ENCODE results near the gene ASTL. TPM values are rescaled to one million over a fixed set of nuclear protein-coding genes. Genes with fewer than 3 reads are reported as not detected.

ASTL gene
- total and polyA plus RNA-seq, 2 experiments from 2014 or later: not detected

DNA sequence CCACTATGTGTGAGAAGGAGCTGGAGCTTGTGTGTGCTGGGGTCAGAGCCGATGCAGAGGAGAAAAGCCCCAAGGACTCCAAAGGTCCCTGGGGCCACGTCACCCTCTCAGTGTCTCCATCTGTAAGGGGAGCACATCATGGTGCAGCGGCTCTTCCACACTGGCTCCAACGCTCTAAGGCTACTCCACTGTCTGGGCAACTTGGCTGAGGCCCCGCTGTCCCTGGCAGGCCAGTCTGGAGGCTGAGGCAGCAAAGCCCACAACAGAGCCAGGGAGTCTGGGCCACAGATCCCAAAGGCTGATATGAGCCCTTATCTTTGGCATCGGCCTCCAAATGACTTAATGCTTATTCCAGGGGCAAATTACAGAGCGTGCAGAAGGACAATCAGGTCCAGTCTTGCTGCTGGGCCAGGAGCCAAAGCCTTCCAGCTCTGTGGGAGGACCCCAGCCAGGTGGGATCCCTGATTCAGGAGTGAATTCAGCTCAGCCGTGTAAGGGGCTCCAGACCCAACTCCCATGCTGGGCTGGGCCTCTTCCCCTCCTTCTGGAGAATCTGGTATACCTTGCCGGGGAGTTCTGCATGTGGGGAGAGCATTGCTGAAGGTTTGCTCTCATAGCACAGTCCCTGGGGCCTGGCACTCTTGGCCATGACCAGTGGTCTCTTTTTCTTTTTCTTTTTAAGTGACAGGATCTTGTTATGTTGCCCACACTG, 8.7 kb upstream of the ASTL start:
- Histone ChIP-seq H3K9me3 (ENCODE audit: low read depth) (no peaks in the 10 kb centered on the region), H3K4me1 (ENCODE audit: low read depth) (peaks cover 14% of the 10 kb centered on the region), H3K4me3 (no peak overlapping the region), H3K27me3 (peaks cover 21% of the 10 kb centered on the region), H3K36me3 (no peaks in the 10 kb centered on the region), H3K27ac (no peak overlapping the region)
- DNase-seq (ENCODE audit: low read depth in 1 of 2, low spot score in 1 of 2): no peak
- TF ChIP-seq, protein P1, sequence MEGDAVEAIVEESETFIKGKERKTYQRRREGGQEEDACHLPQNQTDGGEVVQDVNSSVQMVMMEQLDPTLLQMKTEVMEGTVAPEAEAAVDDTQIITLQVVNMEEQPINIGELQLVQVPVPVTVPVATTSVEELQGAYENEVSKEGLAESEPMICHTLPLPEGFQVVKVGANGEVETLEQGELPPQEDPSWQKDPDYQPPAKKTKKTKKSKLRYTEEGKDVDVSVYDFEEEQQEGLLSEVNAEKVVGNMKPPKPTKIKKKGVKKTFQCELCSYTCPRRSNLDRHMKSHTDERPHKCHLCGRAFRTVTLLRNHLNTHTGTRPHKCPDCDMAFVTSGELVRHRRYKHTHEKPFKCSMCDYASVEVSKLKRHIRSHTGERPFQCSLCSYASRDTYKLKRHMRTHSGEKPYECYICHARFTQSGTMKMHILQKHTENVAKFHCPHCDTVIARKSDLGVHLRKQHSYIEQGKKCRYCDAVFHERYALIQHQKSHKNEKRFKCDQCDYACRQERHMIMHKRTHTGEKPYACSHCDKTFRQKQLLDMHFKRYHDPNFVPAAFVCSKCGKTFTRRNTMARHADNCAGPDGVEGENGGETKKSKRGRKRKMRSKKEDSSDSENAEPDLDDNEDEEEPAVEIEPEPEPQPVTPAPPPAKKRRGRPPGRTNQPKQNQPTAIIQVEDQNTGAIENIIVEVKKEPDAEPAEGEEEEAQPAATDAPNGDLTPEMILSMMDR (IDR thresholded peaks at IDR 0.05; ENCODE audit: low read depth, low read length): no peak

DNA sequence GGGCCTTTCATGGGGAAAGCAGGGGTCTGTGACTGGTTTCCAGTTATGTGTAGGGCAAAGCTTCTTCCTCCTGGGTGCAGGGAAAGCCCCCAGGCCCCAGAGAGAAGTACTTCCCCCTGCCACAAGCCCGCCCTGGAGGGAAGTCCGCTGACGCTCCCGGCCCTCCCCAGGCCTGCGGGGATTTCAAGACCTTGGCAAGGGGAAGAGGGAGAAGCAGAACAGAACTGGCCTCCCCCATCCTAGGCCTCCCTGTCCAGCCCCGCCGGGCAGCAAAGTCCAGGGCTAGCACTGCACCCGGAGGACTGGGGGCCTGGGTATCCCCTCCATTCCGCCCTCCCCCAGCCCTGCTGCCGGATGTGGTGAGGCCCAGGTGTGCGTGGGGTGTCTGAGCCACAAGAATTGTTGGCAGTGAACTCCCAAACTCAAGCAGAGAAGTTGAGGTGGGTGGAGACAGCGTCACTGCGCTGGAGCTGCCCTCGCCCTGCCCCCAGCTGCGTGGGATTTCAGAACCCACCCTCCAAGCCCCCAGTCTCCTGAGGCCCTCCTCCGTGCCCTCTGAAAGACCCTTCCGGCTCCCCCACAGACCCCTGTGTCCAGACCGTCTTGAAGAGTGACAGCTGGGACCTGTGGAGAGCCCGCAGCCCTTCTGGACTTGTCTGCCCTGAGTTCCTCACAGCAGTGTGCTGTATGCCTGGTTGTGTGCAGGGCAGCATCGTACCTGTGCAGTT, 8.0 kb upstream of the ASTL start:
- TF ChIP-seq, protein P1 (IDR thresholded peaks at IDR 0.05; ENCODE audit: low read depth, low read length): no peak
- Histone ChIP-seq H3K9me3 (ENCODE audit: low read depth) (no peaks in the 10 kb centered on the region), H3K4me3 (no peak overlapping the region), H3K4me1 (ENCODE audit: low read depth) (peaks cover 14% of the 10 kb centered on the region), H3K36me3 (no peaks in the 10 kb centered on the region), H3K27ac (no peak overlapping the region), H3K27me3 (peaks cover 21% of the 10 kb centered on the region)
- DNase-seq (ENCODE audit: low read depth in 1 of 2, low spot score in 1 of 2): peak in 1 of 2 donors; percentile 60

DNA sequence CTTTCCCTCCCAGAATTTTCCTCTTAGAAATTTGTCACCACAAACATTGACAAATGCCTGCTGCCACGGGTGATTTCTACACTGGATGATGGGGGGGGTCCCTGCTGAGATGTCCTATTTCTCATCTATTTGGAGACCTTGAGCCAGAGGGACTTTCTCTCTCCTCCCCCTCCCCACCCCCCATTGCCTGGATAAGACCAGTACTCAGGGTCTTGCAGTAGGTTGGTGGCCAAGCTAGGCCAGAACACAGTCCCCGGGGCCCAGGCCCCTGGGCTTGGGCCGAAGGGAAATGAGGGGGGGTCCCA, 7.5 kb upstream of the ASTL start:
- Histone ChIP-seq H3K36me3 (no peaks in the 10 kb centered on the region), H3K4me3 (no peak overlapping the region), H3K27ac (no peak overlapping the region), H3K27me3 (peaks cover 21% of the 10 kb centered on the region), H3K4me1 (ENCODE audit: low read depth) (peaks cover 14% of the 10 kb centered on the region), H3K9me3 (ENCODE audit: low read depth) (no peaks in the 10 kb centered on the region)
- TF ChIP-seq, protein P1 (IDR thresholded peaks at IDR 0.05; ENCODE audit: low read depth, low read length): no peak
- DNase-seq (ENCODE audit: low read depth in 1 of 2, low spot score in 1 of 2): no peak

DNA sequence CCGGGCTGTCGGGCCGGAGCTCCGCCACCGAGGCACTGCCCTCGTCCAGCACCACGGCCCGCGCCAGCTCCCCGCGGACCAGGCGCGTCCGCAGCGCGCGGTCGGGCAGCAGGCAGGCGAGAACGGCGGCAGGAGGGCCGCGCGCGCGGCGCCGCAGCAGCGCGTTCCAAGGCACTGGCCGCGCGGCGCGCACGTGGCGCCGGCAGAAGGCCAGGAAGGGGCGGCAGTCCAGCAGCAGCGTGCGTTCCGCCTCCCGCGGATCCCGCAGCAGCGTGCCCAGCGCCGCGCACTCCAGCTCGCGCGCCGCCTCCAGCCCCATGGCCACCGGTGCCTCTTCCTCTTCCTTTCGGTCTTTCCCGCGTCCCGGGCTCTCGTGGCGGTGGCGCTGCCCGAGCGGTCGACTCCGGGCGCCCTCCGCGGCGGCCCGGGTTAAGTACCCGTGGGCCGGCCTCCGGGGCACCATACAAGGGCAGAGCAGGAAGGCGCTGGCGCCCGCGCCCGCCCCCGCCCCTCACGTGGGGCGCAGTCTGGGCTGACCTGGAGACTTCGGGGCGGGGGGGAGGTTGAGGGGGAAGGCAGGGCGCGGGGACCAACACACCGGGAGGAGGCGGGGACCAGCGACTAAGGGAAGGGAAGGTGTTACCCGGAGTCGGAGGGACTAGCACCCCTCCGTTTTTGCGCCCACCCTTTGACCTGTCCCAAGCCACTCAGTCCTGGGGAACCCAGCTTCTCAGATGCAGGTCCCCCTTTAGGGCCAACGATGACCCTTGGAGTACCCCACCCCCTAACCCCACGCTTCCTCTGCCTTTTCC, 6.9 kb upstream of the ASTL start, which contains the start of gene DUSP2:
DUSP2 (minus strand) TSS at position 405 of the 812 bp plus-strand sequence; CDS start at position 319, 86 bp downstream.
- H3K4me3 ChIP-seq: peak within 1 kb of the TSS; percentile 32
- H3K27ac ChIP-seq: no peak within 1 kb of the TSS
- no peaks in the 10 kb centered on the region for H3K9me3 ChIP-seq (ENCODE audit: low read depth)
- peaks cover 14% of the 10 kb centered on the region for H3K4me1 ChIP-seq (ENCODE audit: low read depth)
- H3K36me3 ChIP-seq: no peaks in the 10 kb centered on the region
- peak; percentile 67 to 79 for DNase-seq (ENCODE audit: low read depth in 1 of 2, low spot score in 1 of 2)
- TF ChIP-seq, protein P1 (IDR thresholded peaks at IDR 0.05; ENCODE audit: low read depth, low read length): peak; percentile 5
- peaks cover 21% of the 10 kb centered on the region for H3K27me3 ChIP-seq

DNA sequence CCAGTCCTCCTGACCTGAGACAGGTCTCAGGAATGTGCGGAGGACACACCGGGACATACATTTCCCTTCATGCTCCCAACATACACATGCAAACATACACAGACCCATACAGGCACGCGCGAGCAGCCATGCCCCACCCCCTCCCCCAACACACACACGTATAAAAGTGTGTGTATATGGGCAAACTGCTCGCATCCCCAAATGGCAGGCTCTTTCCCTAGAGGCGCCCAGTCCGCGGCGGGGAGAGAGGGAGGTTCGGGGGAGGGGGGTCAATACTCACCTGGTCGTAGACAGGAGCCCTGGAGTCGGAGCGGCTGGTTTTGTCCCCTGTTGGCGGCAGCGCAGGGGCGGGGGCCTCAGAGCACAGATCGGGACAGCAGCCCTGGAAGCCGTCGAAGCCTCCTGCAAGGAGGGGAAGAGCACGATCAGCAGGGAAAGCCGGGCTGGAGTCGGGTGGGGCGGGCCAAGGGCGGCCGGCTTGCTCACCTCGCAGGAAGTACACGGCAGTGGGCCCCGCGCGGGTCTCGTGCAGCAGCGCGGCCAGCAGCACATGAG, 6.3 kb upstream of the ASTL start:
- TF ChIP-seq, protein P1 (IDR thresholded peaks at IDR 0.05; ENCODE audit: low read depth, low read length): no peak
- no peak for DNase-seq (ENCODE audit: low read depth in 1 of 2, low spot score in 1 of 2)
- H3K27me3 ChIP-seq: peaks cover 24% of the 10 kb centered on the region

More for the DNA sequence above, 6.3 kb upstream of the ASTL start:
- H3K4me3 ChIP-seq: peak overlapping the region; percentile 32
- no peaks in the 10 kb centered on the region for H3K9me3 ChIP-seq (ENCODE audit: low read depth)
- H3K27ac ChIP-seq: no peak overlapping the region
- H3K36me3 ChIP-seq: no peaks in the 10 kb centered on the region
- peaks cover 14% of the 10 kb centered on the region for H3K4me1 ChIP-seq (ENCODE audit: low read depth)
